ENCODE measurements around the gene GLB1L2.

DNA sequence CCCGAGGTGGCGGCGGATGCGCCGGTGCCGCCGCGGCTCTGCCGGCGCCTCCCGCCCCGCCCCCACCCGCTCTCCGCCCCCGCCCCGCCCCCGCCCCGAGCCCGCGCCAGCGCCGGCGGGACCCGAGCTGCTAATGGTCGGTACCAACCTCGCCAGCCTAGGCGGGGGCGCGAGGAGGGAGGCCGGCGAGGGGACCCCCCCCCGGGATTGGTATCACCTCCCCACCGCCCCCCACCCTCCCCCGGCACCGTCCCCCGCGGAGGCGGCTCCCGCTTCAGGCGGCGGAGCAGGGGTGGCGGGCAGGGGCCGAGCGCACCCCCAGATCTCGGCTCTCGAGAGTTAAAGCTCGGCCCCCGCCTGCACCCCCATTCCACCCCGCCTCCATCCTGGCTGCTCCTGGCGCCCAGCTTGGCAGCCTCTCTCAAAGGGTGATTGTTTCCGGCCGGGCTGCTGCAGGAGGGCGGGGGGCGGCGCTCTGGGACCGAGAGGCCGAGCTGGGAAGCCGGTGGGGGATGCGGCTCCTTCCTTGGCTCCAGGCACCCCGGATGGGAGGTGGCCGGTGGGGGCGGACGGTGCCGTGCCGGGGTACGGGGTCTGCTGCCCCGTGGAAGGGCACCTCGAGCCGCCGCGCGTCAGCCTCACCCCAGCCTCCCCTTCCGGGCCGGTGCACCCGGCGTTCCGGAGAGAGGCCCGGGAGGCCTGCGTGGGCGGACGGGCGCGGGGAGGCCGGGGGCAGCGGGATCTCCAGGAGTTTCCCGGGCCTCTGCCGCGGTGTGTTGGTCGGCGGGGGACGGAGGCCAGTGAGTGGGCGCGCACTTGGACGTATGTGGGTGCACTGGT lies 80.6 kb downstream of the GLB1L2 start, which contains the start of gene B3GAT1:
- TF ChIP-seq, protein P1, sequence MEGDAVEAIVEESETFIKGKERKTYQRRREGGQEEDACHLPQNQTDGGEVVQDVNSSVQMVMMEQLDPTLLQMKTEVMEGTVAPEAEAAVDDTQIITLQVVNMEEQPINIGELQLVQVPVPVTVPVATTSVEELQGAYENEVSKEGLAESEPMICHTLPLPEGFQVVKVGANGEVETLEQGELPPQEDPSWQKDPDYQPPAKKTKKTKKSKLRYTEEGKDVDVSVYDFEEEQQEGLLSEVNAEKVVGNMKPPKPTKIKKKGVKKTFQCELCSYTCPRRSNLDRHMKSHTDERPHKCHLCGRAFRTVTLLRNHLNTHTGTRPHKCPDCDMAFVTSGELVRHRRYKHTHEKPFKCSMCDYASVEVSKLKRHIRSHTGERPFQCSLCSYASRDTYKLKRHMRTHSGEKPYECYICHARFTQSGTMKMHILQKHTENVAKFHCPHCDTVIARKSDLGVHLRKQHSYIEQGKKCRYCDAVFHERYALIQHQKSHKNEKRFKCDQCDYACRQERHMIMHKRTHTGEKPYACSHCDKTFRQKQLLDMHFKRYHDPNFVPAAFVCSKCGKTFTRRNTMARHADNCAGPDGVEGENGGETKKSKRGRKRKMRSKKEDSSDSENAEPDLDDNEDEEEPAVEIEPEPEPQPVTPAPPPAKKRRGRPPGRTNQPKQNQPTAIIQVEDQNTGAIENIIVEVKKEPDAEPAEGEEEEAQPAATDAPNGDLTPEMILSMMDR (IDR thresholded peaks at IDR 0.05), result no peak
- TF ChIP-seq EP300 (IDR thresholded peaks at IDR 0.05) (no peak), POLR2A (IDR thresholded peaks at IDR 0.05) (no peak)

All from upper lobe of left lung (tissue), 4 donors.